Skin of body (tissue), 2 donors: Measurements from ENCODE around the gene ERV3-1. TPM values are rescaled to one million over a fixed set of nuclear protein-coding genes. Genes with fewer than 3 reads are reported as not detected.
"Not testable (repeated sequence)": the region's sequence is repeated elsewhere in the genome, so short reads cannot be mapped to it uniquely, and the experiment has no call there.

Experiments
- DNase-seq: peaks from one replicate; lab custom pipeline; 2025; lab: John Stamatoyannopoulos, UW
- total RNA-seq: library from RNA; depleted of rRNA; stranded (reverse); fragments of >200 nt; gene quantifications from one replicate; pipeline ENCODE4 v1.2.3, GENCODE V29; 2014

Gene ERV3-1, protein sequence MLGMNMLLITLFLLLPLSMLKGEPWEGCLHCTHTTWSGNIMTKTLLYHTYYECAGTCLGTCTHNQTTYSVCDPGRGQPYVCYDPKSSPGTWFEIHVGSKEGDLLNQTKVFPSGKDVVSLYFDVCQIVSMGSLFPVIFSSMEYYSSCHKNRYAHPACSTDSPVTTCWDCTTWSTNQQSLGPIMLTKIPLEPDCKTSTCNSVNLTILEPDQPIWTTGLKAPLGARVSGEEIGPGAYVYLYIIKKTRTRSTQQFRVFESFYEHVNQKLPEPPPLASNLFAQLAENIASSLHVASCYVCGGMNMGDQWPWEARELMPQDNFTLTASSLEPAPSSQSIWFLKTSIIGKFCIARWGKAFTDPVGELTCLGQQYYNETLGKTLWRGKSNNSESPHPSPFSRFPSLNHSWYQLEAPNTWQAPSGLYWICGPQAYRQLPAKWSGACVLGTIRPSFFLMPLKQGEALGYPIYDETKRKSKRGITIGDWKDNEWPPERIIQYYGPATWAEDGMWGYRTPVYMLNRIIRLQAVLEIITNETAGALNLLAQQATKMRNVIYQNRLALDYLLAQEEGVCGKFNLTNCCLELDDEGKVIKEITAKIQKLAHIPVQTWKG
- total RNA-seq, result 75.1 TPM

DNA sequence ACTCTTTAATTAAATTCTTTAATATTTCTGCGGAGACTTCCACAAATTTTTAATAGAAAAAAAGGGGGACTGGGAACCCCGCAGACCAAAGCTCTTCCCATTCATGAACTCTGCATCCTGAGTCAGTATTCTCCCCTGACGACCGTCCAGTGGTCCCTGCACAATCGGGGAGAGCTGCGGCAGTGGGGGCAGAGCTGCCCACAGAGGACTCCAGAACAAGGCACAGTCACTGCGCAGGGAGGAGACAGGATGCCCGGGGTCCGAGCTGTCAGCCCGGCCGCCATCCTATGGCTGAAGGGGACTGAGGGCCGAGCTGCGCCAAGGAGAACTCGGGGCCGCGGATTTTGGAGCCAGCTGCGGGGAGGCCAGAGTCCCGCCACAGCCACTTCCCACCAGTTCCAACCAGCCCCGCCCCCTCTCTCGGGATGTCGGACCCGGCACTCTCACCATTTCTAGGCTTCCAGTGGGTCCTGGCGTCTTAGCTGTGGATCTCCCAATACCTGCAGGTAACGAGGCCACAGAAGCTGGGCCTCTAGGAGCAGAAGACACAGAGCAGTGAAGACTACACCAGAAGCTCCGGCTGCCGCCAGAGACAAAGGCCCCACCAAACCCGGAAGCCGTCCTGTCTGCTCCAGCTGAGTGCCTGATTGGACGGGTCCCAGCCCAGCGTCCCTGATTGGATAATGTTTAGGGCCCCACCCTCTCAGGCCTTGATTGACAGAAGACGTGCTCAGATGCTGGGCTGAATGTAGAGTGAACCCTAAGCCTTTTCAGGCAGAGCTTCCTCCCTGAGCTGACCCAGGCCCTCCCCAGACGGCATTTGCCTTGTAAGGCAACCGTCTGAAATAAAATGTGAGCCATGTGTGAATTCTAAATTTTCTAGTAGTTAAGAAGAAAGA is at the start of gene ERV3-1:
Gene ERV3-1, minus strand, starts transcription at position 594 of the 899 bp plus-strand sequence. CDS start 13,661 bp downstream, outside the sequence.
- peak; percentile 96 for DNase-seq

DNA sequence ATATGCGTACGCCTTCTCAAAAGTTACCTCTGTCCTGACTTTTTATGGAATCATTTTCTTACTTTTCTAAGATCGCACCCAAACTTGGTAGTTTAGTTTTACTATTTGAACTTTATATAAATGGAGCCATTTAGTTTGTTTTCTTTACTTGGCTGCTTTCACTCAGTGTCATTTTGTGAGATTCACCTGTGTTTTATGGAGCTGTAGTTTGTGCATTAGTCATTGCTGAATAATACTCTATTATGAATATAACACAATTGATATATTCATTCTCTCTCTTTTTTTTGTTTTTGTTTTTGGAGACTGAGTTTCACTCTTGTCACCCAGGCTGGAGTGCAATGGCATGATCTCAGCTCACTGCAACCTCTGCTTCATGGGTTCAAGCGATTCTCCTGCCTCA is 49.3 kb upstream of the ERV3-1 start:
- DNase-seq, result not testable (repeated sequence)

DNA sequence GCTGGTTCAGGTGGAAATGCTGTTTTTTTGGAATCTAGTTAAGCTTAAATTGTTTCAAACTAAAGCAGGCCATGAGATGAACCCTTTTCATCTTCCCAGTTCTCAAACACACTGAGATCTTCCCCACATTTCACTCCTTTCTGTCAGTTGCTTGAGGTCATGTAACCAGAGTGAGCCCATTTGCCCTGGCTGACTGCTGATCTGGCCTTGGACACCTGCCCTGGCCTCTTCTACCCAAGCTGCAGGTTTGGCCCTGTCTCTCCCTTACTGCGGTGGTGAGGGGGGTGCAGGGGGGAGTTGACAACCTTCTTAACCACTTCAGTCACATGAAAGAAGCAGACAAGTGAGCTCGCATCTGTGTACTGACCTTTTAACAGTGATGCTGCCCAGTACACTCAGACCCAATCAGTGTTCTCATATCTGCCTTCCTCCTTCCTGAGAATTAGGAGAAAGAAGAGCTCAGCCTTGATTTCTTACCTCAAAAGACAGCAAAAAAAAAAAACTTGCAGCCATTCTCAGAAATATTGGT is 48.0 kb upstream of the ERV3-1 start:
- DNase-seq, result not testable (repeated sequence)

DNA sequence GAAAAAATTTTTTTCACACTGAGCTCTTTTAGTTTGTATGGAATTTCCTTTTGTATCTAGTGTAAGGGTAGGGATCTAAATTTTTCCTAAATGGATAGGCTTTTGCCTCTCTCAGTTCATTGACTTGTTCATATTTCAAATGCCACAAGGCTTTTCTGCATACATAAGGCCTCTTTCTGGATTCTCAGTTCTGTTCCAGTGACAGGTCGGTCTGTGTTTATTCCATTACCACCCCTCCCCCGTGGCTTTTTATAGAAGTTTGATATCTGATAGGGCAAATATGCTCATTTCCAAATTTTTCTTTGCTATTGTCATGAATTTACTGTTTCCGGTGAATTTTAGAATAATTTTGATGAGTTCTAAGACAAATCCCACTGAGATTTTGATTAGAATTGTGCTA is 45.2 kb upstream of the ERV3-1 start:
- DNase-seq, result not testable (repeated sequence)

DNA sequence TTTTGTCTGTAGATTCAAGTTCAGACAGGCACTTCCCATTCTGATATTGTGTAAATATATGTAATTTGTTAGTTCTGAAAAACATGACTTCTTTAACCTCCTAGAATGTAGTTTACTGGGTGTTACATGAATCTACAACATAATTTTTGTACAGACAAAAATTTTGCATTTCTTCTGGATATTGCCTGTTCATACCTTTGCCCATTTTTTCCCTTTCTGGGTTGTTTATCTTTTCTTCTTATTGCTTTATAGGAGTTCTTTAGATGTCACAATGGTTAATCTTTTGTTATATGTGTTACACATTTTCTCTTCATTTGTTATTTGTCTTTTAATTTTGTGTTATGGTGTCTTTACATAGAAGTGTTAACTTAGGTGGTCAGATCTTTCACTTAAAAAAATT is 44.7 kb upstream of the ERV3-1 start:
- not testable (repeated sequence) for DNase-seq

DNA sequence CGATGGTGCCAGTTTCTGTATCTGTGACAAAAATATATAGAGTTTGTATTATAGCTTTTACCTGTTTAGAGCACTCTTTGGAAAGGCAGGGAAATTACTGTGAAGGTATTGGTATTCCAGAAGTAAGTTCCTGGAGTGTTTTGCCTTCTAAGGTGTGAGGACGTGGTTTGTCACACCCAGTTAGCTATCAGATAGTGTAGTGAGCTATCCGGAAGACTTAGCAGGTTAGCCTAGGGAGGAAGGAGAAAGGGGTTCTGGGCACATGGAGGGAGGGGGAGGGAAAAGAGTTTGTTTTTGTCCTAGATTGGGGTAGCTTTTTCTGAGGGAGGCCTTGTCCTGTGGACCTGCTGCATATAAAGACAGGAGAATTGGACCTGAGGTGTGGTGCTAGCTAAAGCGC is 39.8 kb upstream of the ERV3-1 start:
- not testable (repeated sequence) for DNase-seq

GRCh38 chr7:65045589-65045988 is 39.1 kb upstream of the ERV3-1 start:
- not testable (repeated sequence) for DNase-seq

DNA sequence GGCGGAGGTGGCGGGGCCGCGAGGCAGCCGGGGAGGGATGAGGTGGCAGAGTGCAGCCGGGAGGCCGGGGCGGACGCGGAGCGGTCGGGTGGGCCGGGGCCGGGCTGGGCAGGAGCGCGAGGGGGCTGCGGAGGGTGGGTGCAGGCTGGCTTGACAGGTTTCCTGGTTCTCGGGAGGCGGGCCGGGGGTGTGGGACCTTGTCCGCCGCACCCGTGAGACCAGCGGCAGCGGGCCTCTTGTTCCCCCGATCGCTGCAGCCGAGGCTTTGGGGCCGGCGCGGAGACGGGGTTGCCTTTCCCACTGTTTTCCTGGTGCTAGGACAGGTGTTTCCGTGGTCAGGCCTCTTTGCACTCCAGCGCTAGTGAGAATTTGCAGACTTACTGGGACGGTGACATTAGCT is 32.3 kb upstream of the ERV3-1 start:
- DNase-seq, result peak; percentile 9

GRCh38 chr7:65037740-65038688 is 31.5 kb upstream of the ERV3-1 start:
- peak; percentile 85 for DNase-seq

GRCh38 chr7:65036526-65036925 is 30.0 kb upstream of the ERV3-1 start:
- DNase-seq, result not testable (repeated sequence)

DNA sequence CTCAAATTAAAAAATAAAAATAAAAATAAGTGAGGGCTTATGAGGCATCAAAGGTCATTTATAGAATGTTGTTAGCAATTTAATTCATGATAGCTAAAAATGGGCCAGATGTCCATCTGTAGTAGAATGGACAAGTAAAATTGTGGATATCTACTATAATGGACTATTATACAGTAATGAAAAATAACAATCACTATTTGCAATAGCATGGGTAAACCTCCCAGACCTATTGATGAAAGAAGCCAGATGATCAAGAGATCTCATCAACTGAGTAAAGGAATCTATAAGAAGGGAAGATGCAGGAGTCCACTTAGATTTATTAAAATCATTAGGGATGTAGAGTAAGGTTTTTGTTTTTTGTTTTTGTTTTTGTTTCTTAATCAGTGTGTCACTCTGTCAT is 29.0 kb upstream of the ERV3-1 start:
- not testable (repeated sequence) for DNase-seq

DNA sequence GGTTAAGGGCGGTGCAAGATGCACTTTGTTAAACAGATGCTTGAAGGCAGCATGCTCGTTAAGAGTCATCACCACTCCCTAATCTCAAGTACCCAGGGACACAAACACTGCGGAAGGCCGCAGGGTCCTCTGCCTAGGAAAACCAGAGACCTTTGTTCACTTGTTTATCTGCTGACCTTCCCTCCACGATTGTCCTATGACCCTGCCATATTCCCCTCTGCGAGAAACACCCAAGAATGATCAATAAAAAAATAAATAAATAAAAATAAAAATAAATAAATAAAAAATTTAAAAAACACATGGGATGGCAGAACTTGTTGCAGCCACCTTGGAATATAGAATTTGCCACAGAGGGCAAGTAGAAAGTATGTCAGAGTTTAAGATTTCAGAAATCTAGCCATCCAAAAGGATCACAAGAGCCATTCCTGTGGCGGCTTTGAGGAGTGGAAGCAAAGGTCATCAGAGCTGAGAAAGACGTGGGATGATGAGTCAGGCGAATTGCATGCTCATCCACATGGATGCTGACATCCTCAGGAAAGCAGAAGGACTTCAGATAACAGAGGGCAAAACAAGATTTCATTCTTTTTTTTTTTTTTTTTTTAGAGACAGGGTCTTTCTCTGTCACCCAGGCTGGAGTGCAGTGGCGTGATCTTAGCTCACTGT is 27.8 kb upstream of the ERV3-1 start:
- not testable (repeated sequence) for DNase-seq

GRCh38 chr7:65033391-65033790 is 26.9 kb upstream of the ERV3-1 start:
- DNase-seq, result not testable (repeated sequence)

- DNase-seq, result not testable (repeated sequence)
These were observed 18.5 kb upstream of the ERV3-1 start for GRCh38 chr7:65025023-65025422.

DNA sequence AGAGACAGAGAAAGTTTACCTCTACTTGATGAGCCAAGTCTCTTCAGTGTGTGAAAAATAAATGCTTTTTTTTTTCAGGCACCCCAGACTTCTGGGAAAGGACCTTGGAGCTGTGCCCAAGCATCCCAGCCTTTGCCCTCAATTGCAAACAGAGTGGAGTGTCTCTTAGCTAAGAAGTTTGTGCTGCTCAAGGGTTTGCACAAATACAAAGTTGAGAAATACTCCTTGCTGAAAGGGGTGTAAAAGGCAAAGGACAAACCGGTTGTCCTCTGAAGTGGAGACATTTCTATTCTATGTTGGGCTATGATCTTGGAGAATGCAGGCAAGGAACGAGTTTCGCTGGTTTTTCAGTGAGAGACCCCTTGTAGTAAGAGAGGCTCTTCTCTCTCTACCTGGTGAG is 14.5 kb upstream of the ERV3-1 start:
- not testable (repeated sequence) for DNase-seq

- not testable (repeated sequence) for DNase-seq
These were observed 3.4 kb upstream of the ERV3-1 start for GRCh38 chr7:65009881-65010280.

DNA sequence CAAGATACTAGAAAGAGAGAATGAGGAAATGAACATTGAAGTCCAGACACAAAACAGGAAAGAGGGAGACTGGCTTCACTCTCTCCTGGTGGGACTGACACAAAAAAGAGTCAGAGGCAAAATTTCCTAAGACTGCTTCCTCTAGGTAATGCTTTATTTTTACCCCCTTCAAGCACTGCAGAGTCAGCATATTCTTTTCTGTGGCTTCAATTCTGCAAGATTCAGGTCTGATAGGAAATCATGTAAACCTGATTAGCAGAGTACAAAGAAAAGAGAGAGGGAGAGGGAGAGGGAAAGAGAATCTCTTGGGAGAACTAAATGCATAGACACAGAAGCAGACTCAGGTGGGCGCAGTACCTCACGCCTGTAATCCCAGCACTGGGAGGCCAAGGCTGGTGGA is 2.9 kb upstream of the ERV3-1 start:
- not testable (repeated sequence) for DNase-seq

DNA sequence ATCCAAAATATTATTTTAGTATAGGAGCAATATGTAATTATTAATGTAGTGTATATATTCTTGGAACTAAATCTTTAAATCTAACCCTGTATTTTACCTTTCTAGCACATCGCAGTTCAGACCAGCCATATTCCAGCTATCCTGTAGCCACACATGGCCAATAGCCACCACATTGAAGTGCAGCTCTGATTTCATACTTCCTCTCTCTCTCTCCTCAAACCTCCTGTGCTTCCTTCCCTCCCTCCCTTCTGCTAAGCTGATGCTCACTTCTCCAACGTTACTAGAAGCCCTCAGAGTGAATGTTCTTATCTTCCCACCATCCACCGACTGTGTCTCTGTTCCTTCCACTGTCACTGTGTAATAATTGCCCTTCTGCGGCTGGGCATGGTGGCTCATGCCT is 549 bp upstream of the ERV3-1 start:
- not testable (repeated sequence) for DNase-seq

DNA sequence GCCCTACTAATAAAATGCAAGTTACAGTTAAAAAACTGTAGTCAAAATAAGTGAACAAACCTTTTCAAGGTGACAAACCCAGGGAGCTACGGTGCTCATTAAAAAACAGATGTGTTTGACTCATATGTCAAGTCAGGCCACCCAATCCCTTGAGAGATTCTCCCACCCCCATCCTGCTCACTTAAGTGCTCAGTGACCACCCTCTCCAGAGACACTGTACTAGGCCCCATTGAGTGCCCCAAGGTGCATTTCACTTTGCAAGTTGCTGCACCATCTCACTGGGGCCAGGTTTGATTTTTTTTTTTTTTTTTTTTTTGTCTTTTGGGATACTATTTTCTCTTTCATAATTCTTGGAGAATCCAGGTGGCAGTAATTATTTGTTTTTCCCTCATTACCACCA is 1.9 kb downstream of the ERV3-1 start:
- DNase-seq, result no peak
